Spleen (tissue), 11 donors: Measurements from ENCODE around the gene SERINC4. TPM values are rescaled to one million over a fixed set of nuclear protein-coding genes. Genes with fewer than 3 reads are reported as not detected.
"Not testable (repeated sequence)": the region's sequence is repeated elsewhere in the genome, so short reads cannot be mapped to it uniquely, and the experiment has no call there.

Source experiments
- DNase-seq: peaks from one replicate; pipeline ENCODE4 v3.0.0-alpha.2; 2020
- H3K27ac ChIP-seq, 8 donors: fragments of 200-600 bp; sonication (generic) in 7 of 8; 1 replicate in 4 of 8; 2 replicates in 4 of 8; pipeline versions ENCODE4 v1.5.0 to v1.8.0; 2016 to 2021; ENCODE audit warnings: inconsistent platforms in 4 of 8, mild to moderate bottlenecking in 4 of 8, moderate library complexity in 1 of 8
- H3K27me3 ChIP-seq, 7 donors: fragments of 200-600 bp; sonication (generic) in 6 of 7; replicated peaks in 1 of 7; 1 replicate in 4 of 7; 2 replicates in 3 of 7; pipeline versions ENCODE4 v1.5.0 to v1.8.0; 2016 to 2021; ENCODE audit warnings: inconsistent platforms in 3 of 7, mild to moderate bottlenecking in 1 of 7
- H3K36me3 ChIP-seq, 6 donors: fragments of 200-600 bp; sonication (generic) in 5 of 6; 1 replicate in 4 of 6; 2 replicates in 2 of 6; pipeline versions ENCODE4 v1.5.0 to v1.8.0; 2016 to 2021; ENCODE audit warnings: inconsistent platforms in 2 of 6
- H3K4me1 ChIP-seq, 6 donors: fragments of 200-600 bp; sonication (generic) in 5 of 6; 1 replicate in 3 of 6; 2 replicates in 3 of 6; pipeline versions ENCODE4 v1.5.0 to v1.8.0; 2016 to 2021; ENCODE audit warnings: inconsistent platforms in 3 of 6
- H3K4me3 ChIP-seq, 8 donors: fragments of 200-600 bp; sonication (generic) in 7 of 8; 1 replicate in 4 of 8; 2 replicates in 4 of 8; pipeline versions ENCODE4 v1.5.0 to v1.8.0; 2016 to 2021; ENCODE audit warnings: inconsistent platforms in 4 of 8, mild to moderate bottlenecking in 4 of 8, moderate library complexity in 2 of 8
- H3K9me3 ChIP-seq, 8 donors: fragments of 200-600 bp; sonication (generic) in 7 of 8; 1 replicate in 4 of 8; 2 replicates in 4 of 8; pipeline versions ENCODE4 v1.5.0 to v1.8.0; 2016 to 2021; ENCODE audit warnings: inconsistent platforms in 4 of 8
- POLR2A ChIP-seq, 3 donors: fragments of 450-650 bp; IDR thresholded peaks; one replicate each; pipeline ENCODE4 v1.5.1; 2017; ENCODE audit warnings: antibody characterized with exemption in 3 of 3, mild to moderate bottlenecking in 1 of 3
- POLR2AphosphoS5 ChIP-seq, 3 donors: sonication (generic); formaldehyde crosslinking; IDR thresholded peaks; one replicate each; pipeline ENCODE4 v1.5.1; 2017; ENCODE audit warnings: antibody characterized with exemption in 3 of 3
- WGBS, 5 donors: extraction: QIAGEN DNeasy Blood & Tissue Kit in 3 of 5; methylation state at CpG; one replicate each; pipeline versions ENCODE4 v1.1.5 to v1.1.7; 2013 to 2018; 5-methylcytosine and 5-hydroxymethylcytosine counted together
- intact Hi-C: fragments of 100-400 bp; cut with DNase I; formaldehyde crosslinking; loops from one replicate; pipeline ENCODE4 v1.15.0; 2023; ENCODE audit warnings: low total_unique reads
- polyA plus RNA-seq, 3 donors: library from polyadenylated mRNA; stranded (reverse); fragments of 200-250 nt; gene quantifications; one replicate each; pipeline ENCODE4 v1.2.1, GENCODE V29; 2013
- total RNA-seq, 7 donors: library from RNA; depleted of rRNA in 3 of 7; stranded (reverse); fragments of >200 nt in 3 of 7; fragmentation: NEBNext Ultra II Directional in 4 of 7; extraction: Animal tissue kit (Norgen Biotek cat#: 25700) in 4 of 7; gene quantifications; one replicate each; pipeline versions ENCODE4 v1.1.0 to v1.2.1, GENCODE V29; 2016 to 2021
- TF ChIP-seq, protein P1 (sequence below), 11 experiments: fragments of 200-600 bp in 7 of 11; fragments of 450-650 bp in 4 of 11; sonication (generic) in 4 of 11; IDR thresholded peaks in 8 of 11; conservative IDR thresholded peaks in 3 of 11; 1 replicate in 7 of 11; 2 replicates in 4 of 11; pipeline versions ENCODE4 v1.4.0 to v1.8.0; 2016 to 2021; ENCODE audit warnings: antibody characterized with exemption in 11 of 11, inconsistent platforms in 4 of 11, mild to moderate bottlenecking in 1 of 11
- donor health status: healthy with polysubstance abuse.
- donor health status: DM: no; HTN: no; CAD: no; lungs with moderate emphysema.
- donor health status: DM: no; HTN: no; CAD: no.
- donor health status: Bipolar disorder and iron deficiency.
- donor health status: healthy.
- donor health status: DM: no; HTN: no; CAD: no.
- donor health status: DM: yes; HTN: yes; CAD: no.

Gene SERINC4
- total and polyA plus RNA-seq, 10 donors = 0.09 to 0.29 (median 0.24) TPM; not detected in 7

DNA sequence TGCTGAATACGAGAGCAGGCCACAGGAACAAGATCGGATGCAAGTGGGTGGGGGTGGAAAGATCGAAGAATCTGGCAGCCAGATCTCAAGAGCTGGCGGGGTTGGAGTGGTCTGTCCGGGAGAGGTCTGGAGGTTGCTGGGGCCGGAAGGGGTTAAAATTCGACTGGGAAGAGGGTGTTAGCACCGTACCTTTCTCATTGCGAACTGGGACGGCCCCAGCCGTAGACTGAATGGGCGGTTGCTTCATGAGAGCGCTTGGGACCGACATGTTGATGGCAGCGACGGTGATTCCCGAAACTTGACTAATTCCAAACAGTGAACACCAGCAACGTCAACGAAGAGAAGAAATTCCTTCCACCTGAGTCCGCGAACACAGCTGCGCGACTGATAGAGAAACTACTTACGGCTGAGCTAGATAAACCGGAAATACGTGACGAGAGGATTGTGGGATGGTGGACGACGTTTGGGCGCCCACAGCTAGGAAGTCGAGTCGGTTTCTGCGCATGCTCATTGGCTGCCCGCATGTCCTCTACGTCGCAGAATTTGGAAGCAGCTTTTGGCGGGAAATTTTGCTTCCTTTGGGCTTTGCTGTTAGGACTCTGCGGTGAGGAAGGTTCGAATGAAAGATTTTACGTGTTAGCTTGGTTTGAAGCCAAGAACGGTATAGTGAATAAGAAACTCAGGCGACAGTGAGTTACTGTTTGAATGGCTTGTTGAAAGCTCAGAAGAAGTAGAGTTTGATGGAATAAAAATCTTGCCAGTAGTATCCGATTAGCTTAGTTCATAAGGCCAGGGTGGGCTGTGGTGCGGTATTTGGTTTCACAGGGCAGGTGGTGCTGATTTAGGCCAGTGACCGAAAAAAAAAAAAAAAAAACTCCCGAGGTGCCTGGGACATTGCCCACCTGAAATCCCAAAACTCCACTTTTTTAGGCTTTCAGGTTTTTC lies 24.6 kb upstream of the SERINC4 start, which contains the start of gene MFAP1:
TSS of gene MFAP1 (minus strand) at position 389 of the 945 bp plus-strand sequence. CDS start at position 268, 121 bp downstream.
- Histone ChIP-seq H3K9me3 (no peaks in the 10 kb centered on the region), H3K27ac (peak within 1 kb of the TSS; percentile 81 to 94 (median 92)), H3K27me3 (no peaks in the 10 kb centered on the region), H3K36me3 (peaks cover 0 to 26% (median 0%) of the 10 kb centered on the region in 6 donors), H3K4me3 (peak within 1 kb of the TSS; percentile 59 to 86 (median 72)), H3K4me1 (peaks cover 31 to 94% (median 81%) of the 10 kb centered on the region in 6 donors)
- 8 to 9% (median 9%) methylated on average over 46 of the region's 46 CpGs for WGBS, 5 donors
- DNase-seq = peak; percentile 95
- TF ChIP-seq POLR2A (IDR thresholded peaks at IDR 0.05) = peak in 2 of 3 donors; percentile 65 to 84
- TF ChIP-seq, protein P1, sequence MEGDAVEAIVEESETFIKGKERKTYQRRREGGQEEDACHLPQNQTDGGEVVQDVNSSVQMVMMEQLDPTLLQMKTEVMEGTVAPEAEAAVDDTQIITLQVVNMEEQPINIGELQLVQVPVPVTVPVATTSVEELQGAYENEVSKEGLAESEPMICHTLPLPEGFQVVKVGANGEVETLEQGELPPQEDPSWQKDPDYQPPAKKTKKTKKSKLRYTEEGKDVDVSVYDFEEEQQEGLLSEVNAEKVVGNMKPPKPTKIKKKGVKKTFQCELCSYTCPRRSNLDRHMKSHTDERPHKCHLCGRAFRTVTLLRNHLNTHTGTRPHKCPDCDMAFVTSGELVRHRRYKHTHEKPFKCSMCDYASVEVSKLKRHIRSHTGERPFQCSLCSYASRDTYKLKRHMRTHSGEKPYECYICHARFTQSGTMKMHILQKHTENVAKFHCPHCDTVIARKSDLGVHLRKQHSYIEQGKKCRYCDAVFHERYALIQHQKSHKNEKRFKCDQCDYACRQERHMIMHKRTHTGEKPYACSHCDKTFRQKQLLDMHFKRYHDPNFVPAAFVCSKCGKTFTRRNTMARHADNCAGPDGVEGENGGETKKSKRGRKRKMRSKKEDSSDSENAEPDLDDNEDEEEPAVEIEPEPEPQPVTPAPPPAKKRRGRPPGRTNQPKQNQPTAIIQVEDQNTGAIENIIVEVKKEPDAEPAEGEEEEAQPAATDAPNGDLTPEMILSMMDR (IDR thresholded peaks at IDR 0.05 in 8 of 11, conservative IDR thresholded peaks at IDR 0.05 in 3 of 11) = peak in 2 of 11 experiments; percentile 6 to 13
- TF ChIP-seq POLR2AphosphoS5 (IDR thresholded peaks at IDR 0.05) = peak; percentile 74 to 99 (median 93)
- intact Hi-C loops = no loop called here

DNA sequence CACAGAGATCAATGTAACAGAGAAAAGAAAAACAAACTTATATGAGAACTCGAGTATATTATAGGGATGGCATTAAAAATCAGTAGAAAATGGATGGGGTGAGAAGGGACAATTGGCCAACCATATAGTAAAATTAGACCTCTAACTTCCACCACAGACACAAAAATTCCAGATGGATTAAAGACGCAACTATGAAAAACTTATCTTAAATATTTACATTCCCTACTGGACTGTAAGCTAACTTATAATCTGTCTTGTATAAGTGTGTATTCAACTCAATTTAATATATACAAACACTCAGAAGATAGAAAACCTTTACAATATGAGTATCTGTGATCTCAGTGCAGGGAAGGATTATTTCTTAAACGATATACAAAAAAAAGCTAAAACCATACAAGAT lies 21.5 kb upstream of the SERINC4 start:
- H3K27ac ChIP-seq = no peak overlapping the region
- no peak for TF ChIP-seq POLR2A (IDR thresholded peaks at IDR 0.05)
- no peak for TF ChIP-seq POLR2AphosphoS5 (IDR thresholded peaks at IDR 0.05)
- TF ChIP-seq, protein P1 (IDR thresholded peaks at IDR 0.05 in 8 of 11, conservative IDR thresholded peaks at IDR 0.05 in 3 of 11) = no peak
- peaks cover 3 to 44% (median 12%) of the 10 kb centered on the region in 6 donors for H3K36me3 ChIP-seq
- DNase-seq = no peak
- intact Hi-C loops = no loop called here
- H3K9me3 ChIP-seq = no peaks in the 10 kb centered on the region
- peaks cover 26 to 80% (median 63%) of the 10 kb centered on the region in 6 donors for H3K4me1 ChIP-seq
- WGBS, 5 donors = 84 to 92% (median 89%) methylated on average over 3 of the region's 3 CpGs
- H3K4me3 ChIP-seq = no peak overlapping the region
- no peaks in the 10 kb centered on the region for H3K27me3 ChIP-seq

DNA sequence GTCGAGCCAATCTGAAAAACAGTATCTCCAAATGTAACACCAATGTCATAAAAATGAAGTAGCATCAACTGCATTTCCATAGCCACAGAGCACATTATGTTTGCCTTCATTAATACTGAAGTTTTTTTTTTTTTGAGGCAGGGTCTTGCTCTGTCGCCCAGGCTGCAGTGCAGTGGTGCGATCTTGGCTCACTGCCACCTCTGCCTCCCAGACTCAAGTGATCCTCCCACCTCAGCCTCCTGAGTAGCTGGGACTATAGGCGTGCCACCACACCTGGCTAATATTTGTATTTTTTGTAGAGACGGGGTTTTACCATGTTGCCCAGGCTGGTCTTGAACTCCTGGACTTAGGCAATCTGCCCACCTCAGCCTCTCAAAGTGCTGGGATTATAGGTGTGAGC lies 15.0 kb upstream of the SERINC4 start:
- H3K27ac ChIP-seq, DNase-seq, H3K27me3 ChIP-seq, H3K9me3 ChIP-seq, H3K4me3 ChIP-seq, intact Hi-C loops: not testable (repeated sequence)
- Histone ChIP-seq H3K36me3 (peaks cover 16 to 87% (median 75%) of the 10 kb centered on the region in 6 donors), H3K4me1 (peaks cover 0 to 28% (median 6%) of the 10 kb centered on the region in 6 donors)
- 93 to 99% (median 97%) methylated on average over 5 of the region's 5 CpGs for WGBS, 5 donors

DNA sequence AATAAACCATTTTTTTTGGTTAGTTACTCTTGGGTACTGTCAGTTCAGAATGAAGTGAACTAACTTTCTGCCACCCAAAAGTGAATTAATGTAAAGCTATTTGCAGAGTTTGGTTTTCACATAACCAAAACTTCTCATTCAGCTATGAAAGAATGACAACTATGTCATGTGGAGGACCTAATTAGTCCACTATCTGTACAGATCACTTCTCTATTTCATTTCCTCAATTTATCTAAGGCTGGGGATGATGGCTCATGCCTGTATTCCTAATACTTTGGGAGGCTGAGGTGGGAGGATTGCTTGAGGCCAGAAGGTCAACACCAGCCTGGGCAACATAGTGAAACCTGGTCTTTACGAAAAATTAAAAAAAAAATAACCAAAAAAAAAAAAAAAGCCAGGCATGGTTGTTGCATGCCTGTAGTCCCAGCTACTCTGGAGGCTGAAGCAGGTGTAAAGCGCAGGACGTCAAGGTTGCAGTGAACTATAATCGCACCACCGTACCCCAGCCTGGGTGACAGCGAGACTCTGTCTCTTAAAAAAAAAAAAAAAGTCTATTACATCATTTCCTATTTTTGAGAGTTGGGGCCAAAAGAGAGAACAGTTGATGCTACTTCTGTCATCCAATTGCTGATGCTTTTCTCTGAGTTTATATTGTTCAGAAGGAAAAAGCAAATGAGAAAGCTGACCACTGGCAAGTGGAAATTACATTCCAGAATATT lies 9.1 kb upstream of the SERINC4 start:
- DNase-seq = no peak
- H3K9me3 ChIP-seq = no peaks in the 10 kb centered on the region
- peaks cover 4 to 34% (median 23%) of the 10 kb centered on the region in 6 donors for H3K4me1 ChIP-seq
- 55 to 71% (median 65%) methylated on average over 6 of the region's 6 CpGs for WGBS, 5 donors
- H3K4me3 ChIP-seq = no peak overlapping the region
- intact Hi-C loops = no loop called here
- peak overlapping the region in 7 of 8 donors; percentile 43 to 80 (median 69) for H3K27ac ChIP-seq
- peaks cover 13 to 100% (median 99%) of the 10 kb centered on the region in 6 donors for H3K36me3 ChIP-seq
- no peaks in the 10 kb centered on the region for H3K27me3 ChIP-seq
- TF ChIP-seq, protein P1 (IDR thresholded peaks at IDR 0.05 in 8 of 11, conservative IDR thresholded peaks at IDR 0.05 in 3 of 11) = no peak
- TF ChIP-seq POLR2AphosphoS5 (IDR thresholded peaks at IDR 0.05) (peak in 1 of 3 donors; percentile 31), POLR2A (IDR thresholded peaks at IDR 0.05) (no peak)
